Embryonic facial prominence (tissue), 1 donor: ENCODE measurements around the gene KCNJ12.
"Not testable (repeated sequence)": the region's sequence is repeated elsewhere in the genome, so short reads cannot be mapped to it uniquely, and the experiment has no call there.

Source experiments
- DNase-seq: peaks from one replicate; pipeline ENCODE4 v3.0.0-alpha.2; 2016; ENCODE audit errors: extremely low spot score

The KCNJ12 gene

DNA sequence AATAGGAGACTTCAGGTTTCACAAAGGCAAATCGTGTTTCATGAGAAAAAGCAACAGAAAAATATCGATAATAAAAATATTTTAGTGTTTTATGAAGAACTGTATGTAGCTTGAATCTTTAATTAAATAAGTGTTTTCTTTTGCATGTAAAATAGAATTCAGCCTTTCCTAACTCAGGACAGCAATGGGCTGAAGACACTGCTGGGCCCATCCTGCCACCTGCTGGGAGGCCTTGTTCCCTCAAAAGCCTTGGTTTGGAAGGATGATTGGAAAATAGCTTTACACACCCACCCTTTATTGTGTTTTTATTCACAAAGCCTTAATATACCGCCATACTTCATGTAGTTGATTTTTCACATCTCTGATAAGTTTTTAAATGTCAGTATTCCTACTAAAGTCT, 73.7 kb downstream of the KCNJ12 start:
- not testable (repeated sequence) for DNase-seq

DNA sequence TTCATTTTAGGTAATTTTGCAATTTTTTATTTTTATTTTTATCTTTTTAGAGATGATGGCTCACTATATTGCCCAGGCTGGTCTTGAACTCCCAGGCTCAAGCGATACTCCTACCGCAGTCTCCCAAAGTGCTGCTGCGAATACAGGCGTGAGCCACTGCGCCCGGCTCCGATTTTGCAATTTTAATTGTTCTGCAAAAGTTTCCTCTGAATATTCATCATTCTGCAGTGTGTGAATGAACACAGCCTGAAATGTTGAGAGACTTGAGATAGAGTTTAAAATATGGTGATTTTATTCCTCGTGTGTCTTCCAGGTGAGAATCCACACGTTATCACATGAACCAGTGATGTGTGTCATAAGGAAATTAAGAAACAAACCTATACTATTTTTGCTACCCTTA, 75.8 kb downstream of the KCNJ12 start:
- DNase-seq: no peak

- no peak for DNase-seq
Measured at GRCh38 chr17:21452377-21453143, 76.4 kb downstream of the KCNJ12 start.

GRCh38 chr17:21453144-21453898, 77.2 kb downstream of the KCNJ12 start:
- no peak for DNase-seq

GRCh38 chr17:21454006-21454405, 77.8 kb downstream of the KCNJ12 start:
- DNase-seq: not testable (repeated sequence)

DNA sequence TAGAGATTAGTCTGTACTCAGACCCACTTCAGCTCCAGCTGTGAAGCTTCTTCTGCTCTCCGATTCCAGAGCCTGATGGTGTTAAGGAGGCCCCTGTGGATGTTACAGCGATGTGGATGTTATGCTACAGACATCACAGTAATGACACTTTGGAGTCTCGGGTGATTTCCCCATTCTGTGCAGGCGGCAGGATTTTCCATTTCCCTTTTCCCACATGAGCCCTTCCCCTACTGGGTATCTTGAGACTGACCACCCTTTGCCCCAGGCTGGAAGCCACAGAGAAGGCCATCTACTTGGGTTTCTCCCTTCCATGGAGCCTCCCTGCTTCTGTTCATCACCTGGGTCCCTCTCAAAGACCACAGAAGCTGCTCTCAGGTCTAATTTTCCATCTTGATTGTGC, 78.3 kb downstream of the KCNJ12 start:
- no peak for DNase-seq

DNA sequence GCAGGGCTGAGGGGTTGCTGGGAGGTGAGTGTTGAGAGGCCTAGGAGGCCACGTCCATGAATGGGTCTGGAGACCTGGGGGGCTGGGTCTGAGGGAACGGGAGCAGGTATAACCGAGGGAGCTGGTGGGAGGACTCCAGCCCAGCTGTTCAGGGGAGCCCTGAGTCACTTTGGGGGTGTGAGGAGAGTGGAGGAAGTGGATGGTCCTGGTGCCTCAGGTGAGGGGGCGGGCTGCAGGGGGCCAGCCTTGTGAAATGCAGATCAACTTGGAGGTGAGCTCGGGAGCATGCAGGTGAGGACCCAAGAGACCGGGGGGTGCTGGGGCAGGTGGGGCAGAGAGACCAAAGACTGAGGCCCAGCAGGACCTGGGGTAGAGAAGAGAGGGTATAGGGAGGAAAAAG, 79.6 kb downstream of the KCNJ12 start:
- no peak for DNase-seq

DNA sequence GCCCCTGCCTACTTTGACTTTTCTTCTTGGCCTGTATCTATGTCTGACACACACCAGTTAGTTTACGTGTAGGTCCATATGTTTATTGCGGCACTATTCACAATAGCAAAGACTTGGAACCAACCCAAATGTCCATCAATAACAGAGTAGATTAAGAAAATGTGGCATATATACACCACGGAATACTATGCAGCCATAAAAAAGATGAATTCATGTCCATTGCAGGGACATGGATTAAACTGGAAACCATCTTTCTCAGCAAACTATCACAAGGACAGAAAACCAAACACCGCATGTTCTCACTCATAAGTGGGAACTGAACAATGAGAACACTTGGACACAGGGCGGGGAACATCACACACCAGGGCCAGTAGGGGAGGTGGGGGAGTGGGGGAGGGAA, 80.3 kb downstream of the KCNJ12 start:
- not testable (repeated sequence) for DNase-seq

DNA sequence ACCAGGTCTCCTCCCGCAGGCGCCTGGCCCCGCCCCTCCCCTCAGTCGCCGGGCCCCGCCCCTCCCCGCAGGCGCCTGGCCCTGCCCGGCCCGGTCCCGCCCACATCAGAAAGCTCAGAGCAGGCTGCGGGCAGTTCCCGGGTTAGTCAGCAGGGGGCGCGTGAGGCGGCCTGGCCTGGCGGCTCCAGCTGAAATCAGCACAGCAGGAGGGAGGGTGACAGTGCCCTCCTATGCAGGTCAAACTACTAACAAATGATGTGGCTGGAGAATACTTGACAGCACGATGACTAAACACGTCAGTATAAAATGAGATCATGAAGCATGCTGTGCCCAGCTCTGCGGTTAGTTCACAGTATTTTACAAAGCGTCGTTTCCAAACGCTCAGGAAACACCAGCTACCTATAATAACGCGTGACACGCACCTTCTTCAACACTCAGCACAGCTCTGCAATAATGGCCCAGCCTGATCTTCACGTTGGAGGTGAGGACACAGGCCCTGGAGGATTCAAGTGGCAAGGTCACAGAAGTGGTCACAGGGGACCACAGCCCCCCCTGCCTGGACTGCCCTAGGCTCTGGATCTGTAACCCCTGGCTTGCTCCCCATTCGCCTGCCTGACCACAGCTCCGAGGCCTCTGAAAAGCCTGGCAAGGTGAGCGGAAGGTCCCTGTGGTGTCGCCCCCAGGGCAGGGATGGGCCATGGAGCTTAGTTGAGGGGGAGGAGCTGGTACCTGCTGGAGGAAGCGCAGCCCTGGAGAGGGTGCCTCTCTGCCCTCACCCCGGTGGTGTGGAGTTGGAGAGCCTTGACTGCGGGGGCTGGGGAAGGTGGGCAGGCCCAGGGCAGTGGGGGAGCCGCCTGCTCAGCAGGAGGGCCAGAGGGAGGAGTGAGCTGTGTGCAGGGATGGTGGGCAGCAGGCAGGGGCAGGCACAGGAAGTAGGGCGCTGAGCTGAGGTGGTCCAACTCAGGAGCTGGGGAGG, 81.2 kb downstream of the KCNJ12 start:
- DNase-seq: peak; percentile 10

- no peak for DNase-seq
Measured at GRCh38 chr17:21458054-21458453, 81.9 kb downstream of the KCNJ12 start.

- no peak for DNase-seq
Measured at GRCh38 chr17:21459536-21459935, 83.4 kb downstream of the KCNJ12 start.

GRCh38 chr17:21460358-21460757, 84.2 kb downstream of the KCNJ12 start:
- DNase-seq: no peak

GRCh38 chr17:21462237-21462636, 86.1 kb downstream of the KCNJ12 start:
- no peak for DNase-seq

DNA sequence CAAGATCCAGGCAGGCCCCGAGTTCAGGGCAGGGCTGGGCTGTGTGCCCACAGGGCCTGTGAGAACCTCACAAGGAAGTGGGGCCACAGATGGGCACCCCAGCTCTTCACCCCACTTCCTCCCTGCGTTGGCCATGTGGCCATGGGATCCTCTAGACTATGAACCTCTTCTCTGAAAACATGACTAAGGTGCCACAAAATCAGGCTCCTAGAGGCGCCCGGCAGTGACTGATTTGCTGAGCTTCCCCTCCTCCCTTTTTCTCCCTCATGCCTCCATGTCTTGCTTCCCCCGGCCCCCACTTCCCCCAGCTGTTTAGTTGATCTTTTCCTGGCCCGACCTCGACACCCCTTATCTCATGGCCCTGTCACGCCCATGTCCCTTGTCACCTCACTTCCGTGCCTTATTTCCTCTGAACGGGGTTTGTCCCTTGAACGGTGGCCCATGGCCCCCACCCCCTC, 87.1 kb downstream of the KCNJ12 start:
- DNase-seq: no peak

GRCh38 chr17:21463779-21464407, 87.7 kb downstream of the KCNJ12 start:
- no peak for DNase-seq

GRCh38 chr17:21464611-21465021, 88.5 kb downstream of the KCNJ12 start:
- no peak for DNase-seq

DNA sequence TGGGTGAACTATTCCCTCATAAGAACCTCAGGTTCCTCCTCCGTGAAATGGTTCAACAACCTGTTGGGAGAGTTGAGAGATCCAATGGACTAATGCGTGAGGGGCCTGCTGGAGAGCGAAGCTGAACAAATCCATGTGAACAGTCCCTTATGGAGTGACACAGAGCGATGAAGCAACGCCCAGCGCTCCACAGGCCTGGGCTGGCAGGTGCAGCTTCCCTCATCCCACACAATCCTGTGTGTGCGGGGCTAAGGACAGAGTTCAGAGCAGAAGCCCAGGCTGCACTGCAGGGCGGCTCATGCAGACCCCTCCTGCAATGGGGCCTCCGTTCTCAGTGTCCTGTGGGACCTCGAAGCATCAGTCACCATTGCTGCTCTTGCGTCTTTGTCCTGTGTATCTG, 90.4 kb downstream of the KCNJ12 start:
- DNase-seq: no peak

DNA sequence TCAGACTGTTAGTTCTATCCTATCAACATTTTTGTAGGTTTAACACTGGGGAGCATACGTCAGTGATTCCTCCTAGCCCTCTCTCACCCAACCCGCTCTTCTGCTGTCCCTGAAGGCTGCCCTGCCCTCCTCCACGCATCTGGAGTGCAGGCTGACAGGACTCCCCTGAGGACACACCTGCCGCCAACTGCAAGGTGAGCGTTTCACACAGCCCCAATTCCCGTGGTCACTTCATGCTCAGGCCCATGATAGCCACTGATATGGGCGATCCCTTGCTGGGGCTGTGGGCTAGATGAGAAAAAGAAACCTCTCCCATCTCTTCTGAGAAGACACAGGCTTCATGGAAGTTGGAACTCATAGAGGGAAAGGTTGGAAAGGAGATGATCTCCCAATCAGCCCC, 91.0 kb downstream of the KCNJ12 start:
- no peak for DNase-seq

GRCh38 chr17:21467739-21468490, 91.8 kb downstream of the KCNJ12 start:
- DNase-seq: no peak
